Chondrocyte (in vitro differentiated cells): Measurements from ENCODE around the gene HSD17B12. TPM values are rescaled to one million over a fixed set of nuclear protein-coding genes. Genes with fewer than 3 reads are reported as not detected.
A peak's percentile ranks its signal among the peaks of the same experiment; 100 is the strongest.

ENCODE experiments used
- DNase-seq: peaks from one replicate; pipeline ENCODE4 v3.0.0; 2021; ENCODE audit warnings: mixed read lengths, low spot score
- H3K27ac Mint-ChIP-seq: one replicate; pipeline ENCODE4 v1.8.0; 2021; ENCODE audit warnings: mild to moderate bottlenecking, moderate library complexity, mixed read lengths; ENCODE audit not compliant: unreplicated experiment
- H3K27me3 Mint-ChIP-seq: 2 replicates; pipeline ENCODE4 v1.8.0; 2021; ENCODE audit warnings: low read depth, mixed read lengths
- H3K36me3 Mint-ChIP-seq: 2 replicates; pipeline ENCODE4 v1.8.0; 2021; ENCODE audit warnings: low read depth, mixed read lengths
- H3K4me1 Mint-ChIP-seq: 2 replicates; pipeline ENCODE4 v1.8.0; 2021; ENCODE audit warnings: low read depth, mild to moderate bottlenecking, mixed read lengths
- H3K4me3 Mint-ChIP-seq: one replicate; pipeline ENCODE4 v1.8.0; 2021; ENCODE audit warnings: mild to moderate bottlenecking, moderate library complexity, mixed read lengths; ENCODE audit not compliant: unreplicated experiment
- H3K9me3 Mint-ChIP-seq: 2 replicates; pipeline ENCODE4 v1.8.0; 2021; ENCODE audit warnings: low read depth, mixed read lengths
- long read RNA-seq: library from polyadenylated mRNA; stranded (forward); transcript quantifications from one replicate; pipeline ENCODE4 v2.0.0, GENCODE V29; 2021
- total RNA-seq: library from RNA; stranded (reverse); gene quantifications from 3 replicates; pipeline ENCODE4 v1.2.1, GENCODE V29; 2021
- TF ChIP-seq, protein P1 (sequence below): fragments of 200-600 bp; sonication (generic); IDR thresholded peaks from 2 replicates; pipeline ENCODE4 v1.5.0; 2021; ENCODE audit warnings: antibody characterized with exemption, mild to moderate bottlenecking, moderate library complexity

The HSD17B12 gene
- total RNA-seq = 72.9 to 91.8 TPM (median 89.3 TPM) in 3 replicates
- long read RNA-seq, transcript HSD17B12-201 (11 exons, 2,571 nt) = major isoform, 93 of 104 reads
- long read RNA-seq, partial matches to known transcripts = 1 of 104 reads
- long read RNA-seq, other reads (novel, unspliced or antisense) = 8 of 104 reads

DNA sequence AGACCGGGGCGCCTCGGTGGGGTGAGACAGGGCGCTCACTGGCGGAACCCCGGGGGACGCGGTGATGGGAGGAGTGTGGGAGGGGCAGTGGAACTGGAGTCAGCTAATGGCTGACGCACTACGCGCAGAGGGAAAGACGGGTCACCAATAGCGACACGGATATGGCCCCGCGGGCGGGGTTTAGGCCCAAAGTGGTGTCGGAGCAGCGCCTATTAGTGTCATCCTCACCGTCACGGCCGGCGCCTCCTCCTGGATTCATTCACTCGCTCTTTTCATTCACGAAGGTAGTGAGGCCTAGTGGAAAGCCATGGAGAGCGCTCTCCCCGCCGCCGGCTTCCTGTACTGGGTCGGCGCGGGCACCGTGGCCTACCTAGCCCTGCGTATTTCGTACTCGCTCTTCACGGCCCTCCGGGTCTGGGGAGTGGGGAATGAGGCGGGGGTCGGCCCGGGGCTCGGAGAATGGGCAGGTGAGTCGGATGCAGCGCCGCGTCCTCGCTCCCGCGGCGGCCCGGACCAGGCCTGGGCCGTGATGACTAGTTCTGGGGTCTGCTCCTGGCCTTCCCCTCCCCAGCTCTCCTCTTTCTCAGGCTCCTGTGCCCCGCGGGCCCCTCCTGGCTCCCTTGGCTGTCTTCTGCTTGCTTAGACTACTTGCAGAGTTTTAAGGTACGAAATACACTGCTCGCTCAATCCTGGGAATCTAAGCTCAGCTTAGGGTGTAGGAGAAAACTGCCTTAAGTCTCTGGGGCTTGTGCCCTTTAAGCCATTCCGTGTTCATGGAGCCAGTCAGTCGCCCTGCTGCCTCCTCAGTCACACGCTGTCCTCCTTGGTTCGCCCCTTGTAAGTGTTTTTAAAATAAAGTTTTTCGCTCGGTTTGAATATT lies at the start of gene HSD17B12:
Gene HSD17B12 (plus strand): TSS at position 218 of the 880 bp plus-strand sequence. CDS start 90 bp downstream, at position 308.
- TF ChIP-seq, protein P1, sequence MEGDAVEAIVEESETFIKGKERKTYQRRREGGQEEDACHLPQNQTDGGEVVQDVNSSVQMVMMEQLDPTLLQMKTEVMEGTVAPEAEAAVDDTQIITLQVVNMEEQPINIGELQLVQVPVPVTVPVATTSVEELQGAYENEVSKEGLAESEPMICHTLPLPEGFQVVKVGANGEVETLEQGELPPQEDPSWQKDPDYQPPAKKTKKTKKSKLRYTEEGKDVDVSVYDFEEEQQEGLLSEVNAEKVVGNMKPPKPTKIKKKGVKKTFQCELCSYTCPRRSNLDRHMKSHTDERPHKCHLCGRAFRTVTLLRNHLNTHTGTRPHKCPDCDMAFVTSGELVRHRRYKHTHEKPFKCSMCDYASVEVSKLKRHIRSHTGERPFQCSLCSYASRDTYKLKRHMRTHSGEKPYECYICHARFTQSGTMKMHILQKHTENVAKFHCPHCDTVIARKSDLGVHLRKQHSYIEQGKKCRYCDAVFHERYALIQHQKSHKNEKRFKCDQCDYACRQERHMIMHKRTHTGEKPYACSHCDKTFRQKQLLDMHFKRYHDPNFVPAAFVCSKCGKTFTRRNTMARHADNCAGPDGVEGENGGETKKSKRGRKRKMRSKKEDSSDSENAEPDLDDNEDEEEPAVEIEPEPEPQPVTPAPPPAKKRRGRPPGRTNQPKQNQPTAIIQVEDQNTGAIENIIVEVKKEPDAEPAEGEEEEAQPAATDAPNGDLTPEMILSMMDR = peak; percentile 26
- Mint-ChIP-seq H3K4me3 (peak within 1 kb of the TSS; percentile 95), H3K36me3 (peaks cover 9% of the 10 kb centered on the region), H3K4me1 (peaks cover 35% of the 10 kb centered on the region), H3K9me3 (peaks cover 5% of the 10 kb centered on the region), H3K27ac (peak within 1 kb of the TSS; percentile 96), H3K27me3 (no peaks in the 10 kb centered on the region)
- DNase-seq = peak; percentile 99

DNA sequence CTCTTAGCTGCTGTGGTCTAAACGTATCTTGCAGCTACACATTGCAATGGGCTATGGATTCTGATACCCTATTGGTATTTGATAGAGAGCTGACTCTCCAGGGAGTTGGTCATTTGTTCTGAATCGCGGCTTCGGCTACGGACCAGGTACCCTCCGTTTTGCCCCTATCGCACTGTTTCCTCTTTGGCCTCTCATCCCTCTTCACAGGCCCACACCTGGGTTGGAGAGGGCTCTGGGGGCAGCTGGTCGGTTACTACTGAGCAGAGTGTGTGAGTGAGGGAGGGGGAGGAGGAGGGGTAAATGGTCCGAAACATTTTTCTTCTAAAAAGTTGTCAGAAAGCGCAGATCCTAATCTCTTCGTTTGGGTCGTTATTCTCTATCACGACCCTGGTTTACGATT lies 48.8 kb upstream of the HSD17B12 start:
- Mint-ChIP-seq H3K27ac (no peak overlapping the region), H3K4me1 (no peaks in the 10 kb centered on the region), H3K9me3 (no peaks in the 10 kb centered on the region), H3K4me3 (no peak overlapping the region), H3K27me3 (peaks cover 38% of the 10 kb centered on the region), H3K36me3 (no peaks in the 10 kb centered on the region)
- TF ChIP-seq, protein P1 = no peak
- DNase-seq = no peak

DNA sequence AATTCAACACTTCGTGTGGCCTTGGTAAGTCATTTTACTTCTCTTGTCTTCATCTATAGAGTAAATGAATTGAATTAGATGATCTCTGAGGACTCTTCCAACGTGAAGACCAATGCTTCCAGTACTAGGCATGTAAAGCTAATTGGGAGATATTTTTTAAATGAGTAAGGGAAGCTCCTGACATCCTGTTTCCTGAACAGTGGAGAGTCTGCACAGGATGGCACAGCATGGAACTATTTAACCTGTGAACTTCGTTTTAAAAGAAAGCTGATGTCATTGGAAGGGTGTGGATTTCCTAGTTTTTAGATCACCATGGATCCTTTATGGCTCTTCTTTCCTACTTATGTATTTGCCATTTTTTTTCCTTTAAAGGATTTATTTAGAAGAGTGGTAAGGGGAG lies 48.4 kb upstream of the HSD17B12 start:
- no peaks in the 10 kb centered on the region for H3K4me1 Mint-ChIP-seq
- H3K9me3 Mint-ChIP-seq = no peaks in the 10 kb centered on the region
- H3K27me3 Mint-ChIP-seq = peaks cover 38% of the 10 kb centered on the region
- no peak overlapping the region for H3K4me3 Mint-ChIP-seq
- TF ChIP-seq, protein P1 = no peak
- DNase-seq = no peak
- H3K36me3 Mint-ChIP-seq = no peaks in the 10 kb centered on the region
- no peak overlapping the region for H3K27ac Mint-ChIP-seq

GRCh38 chr11:43638717-43639116 lies 41.8 kb upstream of the HSD17B12 start:
- DNase-seq = no peak
- H3K9me3 Mint-ChIP-seq = no peaks in the 10 kb centered on the region
- TF ChIP-seq, protein P1 = no peak

GRCh38 chr11:43639224-43639623 lies 41.3 kb upstream of the HSD17B12 start:
- Mint-ChIP-seq H3K4me1 (peaks cover 5% of the 10 kb centered on the region), H3K9me3 (no peaks in the 10 kb centered on the region), H3K27ac (no peak overlapping the region), H3K27me3 (peaks cover 48% of the 10 kb centered on the region), H3K4me3 (no peak overlapping the region), H3K36me3 (peaks cover 2% of the 10 kb centered on the region)
- TF ChIP-seq, protein P1 = no peak
- no peak for DNase-seq

More at GRCh38 chr11:43638717-43639116, 41.8 kb upstream of the HSD17B12 start:
- Mint-ChIP-seq H3K36me3 (peaks cover 2% of the 10 kb centered on the region), H3K4me1 (peaks cover 3% of the 10 kb centered on the region), H3K27ac (no peak overlapping the region), H3K4me3 (no peak overlapping the region), H3K27me3 (peaks cover 50% of the 10 kb centered on the region)
